OCI-LY1 (cell line): Measurements from ENCODE around the gene OR6B3.

Experiments
- H2AFZ ChIP-seq: fragments of 200-600 bp; sonication (generic), shearing (Covaris generic); 2 replicates; pipeline ENCODE4 v1.6.0; 2014; ENCODE audit warnings: antibody characterized with exemption, mild to moderate bottlenecking, low read length
- H3F3A ChIP-seq: fragments of 200-600 bp; sonication (generic), shearing (Covaris generic); 2 replicates; pipeline ENCODE4 v1.6.0; 2014; ENCODE audit warnings: mild to moderate bottlenecking, antibody characterized with exemption, low read length, moderate library complexity; ENCODE audit not compliant: insufficient read depth
- H3K27ac ChIP-seq: fragments of 200-600 bp; sonication (generic); 2 replicates; pipeline ENCODE4 v1.5.1; 2014; ENCODE audit warnings: low read length, mixed run types, mild to moderate bottlenecking, low read depth; ENCODE audit not compliant: poor library complexity, severe bottlenecking
- H3K27me3 ChIP-seq: fragments of 200-600 bp; sonication (generic); 2 replicates; pipeline ENCODE4 v1.6.0; 2014; ENCODE audit warnings: antibody characterized with exemption, mild to moderate bottlenecking, low read length, moderate library complexity; ENCODE audit not compliant: insufficient read depth
- H3K36me3 ChIP-seq: fragments of 200-600 bp; sonication (generic); 2 replicates; pipeline ENCODE4 v1.6.1; 2014; ENCODE audit warnings: mild to moderate bottlenecking, antibody characterized with exemption, low read length, moderate library complexity, mixed read lengths; ENCODE audit not compliant: insufficient read depth
- H3K4me1 ChIP-seq: fragments of 200-600 bp; sonication (generic); 2 replicates; pipeline ENCODE4 v1.5.1; 2014; ENCODE audit warnings: mild to moderate bottlenecking, low read length, moderate library complexity; ENCODE audit not compliant: insufficient read depth, severe bottlenecking
- H3K4me2 ChIP-seq: fragments of 200-600 bp; sonication (generic), shearing (Covaris generic); 2 replicates; pipeline ENCODE4 v1.6.1; 2014; ENCODE audit warnings: low read length
- H3K4me3 ChIP-seq: fragments of 200-600 bp; sonication (generic); 2 replicates; pipeline ENCODE4 v1.5.1; 2014; ENCODE audit warnings: low read length, low read depth, mild to moderate bottlenecking, mixed read lengths; ENCODE audit not compliant: poor library complexity, severe bottlenecking
- H3K79me2 ChIP-seq: fragments of 200-600 bp; shearing (Covaris generic); 2 replicates; pipeline ENCODE4 v1.6.1; 2016; ENCODE audit warnings: mixed run types, low read length, mixed read lengths; ENCODE audit not compliant: insufficient read depth
- H3K9ac ChIP-seq: fragments of 200-600 bp; sonication (generic), shearing (Covaris generic); 2 replicates; pipeline ENCODE4 v1.6.1; 2014; ENCODE audit warnings: mild to moderate bottlenecking, low read length, mixed read lengths
- H3K9me2 ChIP-seq: fragments of 200-600 bp; sonication (generic), shearing (Covaris generic); 2 replicates; pipeline ENCODE4 v1.6.1; 2014; ENCODE audit warnings: low read depth, mild to moderate bottlenecking, low read length, mixed read lengths
- H3K9me3 ChIP-seq: fragments of 200-600 bp; shearing (Covaris generic); 2 replicates; pipeline ENCODE4 v1.6.1; 2014; ENCODE audit warnings: low read length, mixed read lengths
- H4K20me1 ChIP-seq: fragments of 200-600 bp; sonication (generic), shearing (Covaris generic); 2 replicates; pipeline ENCODE4 v1.6.0; 2016; ENCODE audit warnings: mild to moderate bottlenecking, low read length; ENCODE audit not compliant: insufficient read depth
- EZH2 ChIP-seq: fragments of 200-600 bp; sonication (generic), shearing (Covaris generic); IDR thresholded peaks from 2 replicates; pipeline ENCODE4 v1.8.0; 2017; ENCODE audit warnings: borderline replicate concordance, mixed run types, mild to moderate bottlenecking, antibody characterized with exemption, low read length, moderate library complexity, mixed read lengths
- TF ChIP-seq, protein P1 (sequence below): fragments of 200-600 bp; sonication (generic), shearing (Covaris generic); IDR thresholded peaks from 2 replicates; pipeline ENCODE4 v1.5.1; 2017; ENCODE audit warnings: mild to moderate bottlenecking, antibody characterized with exemption, low read length, moderate library complexity, mixed read lengths

OR6B3 gene

DNA sequence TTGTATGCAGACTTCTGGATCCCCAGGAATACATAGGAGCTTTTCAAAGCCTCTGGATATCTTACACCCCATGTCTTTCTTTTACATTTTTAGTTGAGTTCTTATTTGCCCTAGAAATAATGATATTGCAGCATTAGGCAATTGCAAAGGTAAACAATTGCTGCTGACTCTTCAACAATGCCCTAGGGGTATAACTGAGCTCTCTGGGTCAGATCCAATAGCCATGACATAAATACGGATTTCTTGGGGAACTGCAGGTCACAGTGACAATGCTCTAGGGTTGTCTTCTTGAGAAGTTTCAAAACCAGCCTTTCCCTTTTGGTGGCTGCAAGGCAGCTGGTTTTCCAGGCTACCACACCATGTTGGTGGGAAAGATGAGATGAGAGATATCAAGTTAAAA lies 16.5 kb upstream of the OR6B3 start:
- H3F3A ChIP-seq = no peaks in the 10 kb centered on the region
- no peak overlapping the region for H3K4me2 ChIP-seq
- no peak overlapping the region for H3K9ac ChIP-seq
- no peaks in the 10 kb centered on the region for H3K36me3 ChIP-seq
- no peaks in the 10 kb centered on the region for H3K79me2 ChIP-seq
- no peaks in the 10 kb centered on the region for H3K9me2 ChIP-seq
- no peaks in the 10 kb centered on the region for H3K4me1 ChIP-seq
- no peaks in the 10 kb centered on the region; the same call in 1 of the 2 replicates for H3K27me3 ChIP-seq
- no peak for TF ChIP-seq EZH2
- TF ChIP-seq, protein P1, sequence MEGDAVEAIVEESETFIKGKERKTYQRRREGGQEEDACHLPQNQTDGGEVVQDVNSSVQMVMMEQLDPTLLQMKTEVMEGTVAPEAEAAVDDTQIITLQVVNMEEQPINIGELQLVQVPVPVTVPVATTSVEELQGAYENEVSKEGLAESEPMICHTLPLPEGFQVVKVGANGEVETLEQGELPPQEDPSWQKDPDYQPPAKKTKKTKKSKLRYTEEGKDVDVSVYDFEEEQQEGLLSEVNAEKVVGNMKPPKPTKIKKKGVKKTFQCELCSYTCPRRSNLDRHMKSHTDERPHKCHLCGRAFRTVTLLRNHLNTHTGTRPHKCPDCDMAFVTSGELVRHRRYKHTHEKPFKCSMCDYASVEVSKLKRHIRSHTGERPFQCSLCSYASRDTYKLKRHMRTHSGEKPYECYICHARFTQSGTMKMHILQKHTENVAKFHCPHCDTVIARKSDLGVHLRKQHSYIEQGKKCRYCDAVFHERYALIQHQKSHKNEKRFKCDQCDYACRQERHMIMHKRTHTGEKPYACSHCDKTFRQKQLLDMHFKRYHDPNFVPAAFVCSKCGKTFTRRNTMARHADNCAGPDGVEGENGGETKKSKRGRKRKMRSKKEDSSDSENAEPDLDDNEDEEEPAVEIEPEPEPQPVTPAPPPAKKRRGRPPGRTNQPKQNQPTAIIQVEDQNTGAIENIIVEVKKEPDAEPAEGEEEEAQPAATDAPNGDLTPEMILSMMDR = no peak
- H4K20me1 ChIP-seq = no peaks in the 10 kb centered on the region
- no peak overlapping the region for H3K4me3 ChIP-seq
- no peak overlapping the region for H2AFZ ChIP-seq
- H3K27ac ChIP-seq = no peak overlapping the region
- H3K9me3 ChIP-seq = no peaks in the 10 kb centered on the region

DNA sequence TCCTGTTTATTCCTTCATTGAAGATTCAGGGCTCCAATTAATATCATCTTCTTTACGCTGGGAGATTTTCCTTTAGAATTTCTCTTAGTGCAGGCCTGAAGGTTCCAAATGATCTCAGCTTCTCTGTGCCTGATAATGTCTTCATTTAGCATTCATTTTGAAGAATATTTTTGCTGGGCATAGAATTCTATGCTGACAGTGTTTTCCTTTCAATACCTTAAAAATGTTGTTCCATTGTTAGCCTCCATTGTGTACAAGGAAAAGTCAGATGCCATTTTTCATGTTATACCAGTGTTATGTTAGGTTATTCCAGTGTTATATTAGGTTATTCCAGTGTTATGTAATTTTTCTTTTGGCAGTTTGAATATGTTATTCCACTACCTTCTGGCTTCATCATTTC lies 14.9 kb upstream of the OR6B3 start:
- no peak for TF ChIP-seq EZH2
- TF ChIP-seq, protein P1 = no peak
- H3K27ac ChIP-seq = no peak overlapping the region

DNA sequence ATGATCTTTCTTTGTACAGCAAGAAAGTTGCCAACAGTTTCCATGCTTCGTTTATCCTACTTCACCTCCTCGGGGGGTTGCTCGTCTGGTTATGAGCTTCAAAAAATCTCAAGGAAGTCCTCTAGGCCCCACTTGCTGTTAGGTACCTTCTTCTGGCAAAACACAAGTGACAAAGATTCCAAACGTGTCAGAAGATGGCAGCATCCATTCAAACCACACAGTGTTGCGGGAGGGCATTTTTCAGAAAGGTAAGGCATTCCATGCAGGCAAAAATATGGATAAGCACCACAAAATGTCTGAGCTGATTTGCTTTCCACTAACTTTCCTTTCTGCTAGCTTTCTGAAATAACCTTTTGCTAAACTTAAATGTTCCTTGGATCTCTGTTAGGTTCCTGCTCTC lies 13.2 kb upstream of the OR6B3 start:
- TF ChIP-seq, protein P1 = no peak
- no peak for TF ChIP-seq EZH2
- H3K9me2 ChIP-seq = no peaks in the 10 kb centered on the region

More for the DNA sequence above, 14.9 kb upstream of the OR6B3 start:
- Histone ChIP-seq H3K36me3 (no peaks in the 10 kb centered on the region), H3K9ac (no peak overlapping the region), H3F3A (no peaks in the 10 kb centered on the region), H3K79me2 (no peaks in the 10 kb centered on the region), H2AFZ (no peak overlapping the region), H3K4me1 (no peaks in the 10 kb centered on the region), H3K4me3 (no peak overlapping the region), H3K27me3 (no peaks in the 10 kb centered on the region; the same call in 1 of the 2 replicates), H3K9me3 (no peaks in the 10 kb centered on the region), H3K4me2 (no peak overlapping the region), H4K20me1 (no peaks in the 10 kb centered on the region), H3K9me2 (no peaks in the 10 kb centered on the region)

More for the DNA sequence above, 13.2 kb upstream of the OR6B3 start:
- H3K36me3 ChIP-seq = no peaks in the 10 kb centered on the region
- H3K4me3 ChIP-seq = no peak overlapping the region
- H3K4me1 ChIP-seq = no peaks in the 10 kb centered on the region
- no peak overlapping the region for H3K9ac ChIP-seq
- no peaks in the 10 kb centered on the region for H3K79me2 ChIP-seq
- no peak overlapping the region for H2AFZ ChIP-seq
- no peak overlapping the region for H3K27ac ChIP-seq
- no peaks in the 10 kb centered on the region for H4K20me1 ChIP-seq
- no peaks in the 10 kb centered on the region for H3K27me3 ChIP-seq
- no peak overlapping the region for H3K4me2 ChIP-seq
- no peaks in the 10 kb centered on the region for H3F3A ChIP-seq
- no peaks in the 10 kb centered on the region for H3K9me3 ChIP-seq
